Astrocyte of the cerebellum (primary cell): Measurements from ENCODE around the gene ALAS1.

Experiments used
- DNase-seq: peaks from one replicate; pipeline ENCODE4 v3.0.0-alpha.2; 2011; ENCODE audit warnings: low read depth
- H3K4me3 ChIP-seq: 2 replicates; pipeline ENCODE4 v1.5.1; 2011; ENCODE audit warnings: mild to moderate bottlenecking, low read depth, low read length, moderate library complexity
- CTCF ChIP-seq: IDR thresholded peaks from 2 replicates; pipeline ENCODE4 v1.5.1; 2012; ENCODE audit warnings: low read length, low read depth, moderate library complexity, mild to moderate bottlenecking; ENCODE audit errors: missing control alignments
- in situ Hi-C: cut with HindIII; loops from 2 replicates; pipeline ENCODE4 v1.10.0; 2017; ENCODE audit warnings: low sequenced_read_pairs

The ALAS1 gene

GRCh38 chr3:52183786-52184445 lies 14.0 kb upstream of the ALAS1 start:
- H3K4me3 ChIP-seq, result no peak overlapping the region
- in situ Hi-C loops, result loop anchor here (5.0 kb wide), 1 partner anchor 38 kb away; no protein-coding TSS in a partner anchor
- no peak for TF ChIP-seq CTCF
- no peak for DNase-seq

- in situ Hi-C loops, result loop anchor here (5.0 kb wide), 1 partner anchor 38 kb away; no protein-coding TSS in a partner anchor
- no peak overlapping the region for H3K4me3 ChIP-seq
- no peak for TF ChIP-seq CTCF
- no peak for DNase-seq
These were observed 13.3 kb upstream of the ALAS1 start for GRCh38 chr3:52184690-52185089.

- DNase-seq, result no peak
- TF ChIP-seq CTCF, result no peak
- no peak overlapping the region for H3K4me3 ChIP-seq
- in situ Hi-C loops, result no loop called here
These were observed 12.6 kb upstream of the ALAS1 start for GRCh38 chr3:52185311-52185710.

- DNase-seq, result no peak
- no peak overlapping the region for H3K4me3 ChIP-seq
- no peak for TF ChIP-seq CTCF
- in situ Hi-C loops, result no loop called here
These were observed 12.1 kb upstream of the ALAS1 start for GRCh38 chr3:52185837-52186236.

GRCh38 chr3:52186729-52187128 lies 11.2 kb upstream of the ALAS1 start:
- no peak overlapping the region for H3K4me3 ChIP-seq
- in situ Hi-C loops, result no loop called here
- no peak for TF ChIP-seq CTCF
- DNase-seq, result no peak

GRCh38 chr3:52188556-52188955 lies 9.4 kb upstream of the ALAS1 start:
- no peak for TF ChIP-seq CTCF
- in situ Hi-C loops, result no loop called here
- H3K4me3 ChIP-seq, result no peak overlapping the region
- DNase-seq, result no peak
